ENCODE results near the gene DHX9.

DHX9 gene

DNA sequence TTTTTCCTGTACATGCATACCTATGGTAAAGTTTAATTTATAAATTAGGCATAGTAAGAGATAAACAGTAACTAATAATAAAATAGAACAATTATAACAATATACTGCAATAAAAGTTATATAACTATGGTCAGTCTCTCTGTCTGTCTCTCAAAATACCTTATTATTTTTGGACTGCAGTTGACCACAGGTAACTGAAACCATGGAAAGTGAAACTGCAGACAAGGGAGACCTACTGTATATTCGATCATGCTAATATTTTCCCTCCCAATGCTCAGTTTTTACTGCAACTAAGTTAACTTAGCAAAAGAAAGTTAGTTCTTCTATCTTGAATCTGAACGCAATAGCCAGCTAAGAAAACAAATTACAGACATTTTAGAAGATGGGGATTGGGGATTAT is 12.3 kb upstream of the DHX9 start:
- no peak overlapping the region for H3K4me2 ChIP-seq (ENCODE audit: low read length)
- H3F3A ChIP-seq (ENCODE audit: control insufficient read depth, insufficient read depth), result 0 out of 2 replicates have a peak, but pooled peaks cover 2% of the 10 kb centered on the region
- no peaks in the 10 kb centered on the region for H3K36me3 ChIP-seq (ENCODE audit: control insufficient read depth, low read length)
- H3K4me3 ChIP-seq (ENCODE audit: low read length), result no peak overlapping the region
- H3K27me3 ChIP-seq (ENCODE audit: control insufficient read depth, low read length), result no peaks in the 10 kb centered on the region
- H3K9me3 ChIP-seq (ENCODE audit: control insufficient read depth, insufficient read depth, low read length), result no peaks in the 10 kb centered on the region
- no peak overlapping the region for H3K27ac ChIP-seq (ENCODE audit: low read depth, low read length)
- H3K4me1 ChIP-seq (ENCODE audit: control insufficient read depth, low read length), result peaks cover 10% of the 10 kb centered on the region
- H4K20me1 ChIP-seq (ENCODE audit: control insufficient read depth, insufficient read depth, low read depth, low read length), result no peaks in the 10 kb centered on the region
- H3K79me2 ChIP-seq (ENCODE audit: control insufficient read depth, low read length), result no peaks in the 10 kb centered on the region
- TF ChIP-seq CTCF (IDR thresholded peaks at IDR 0.05; ENCODE audit: low read depth, low read length, poor library complexity, severe bottlenecking) (no peak), EZH2phosphoT487 (IDR thresholded peaks at IDR 0.05; ENCODE audit: borderline replicate concordance, low read length) (no peak)
- no peaks in the 10 kb centered on the region for H3K9me2 ChIP-seq (replicated peaks; ENCODE audit: control insufficient read depth, low read length)

- Histone ChIP-seq H4K20me1 (ENCODE audit: control insufficient read depth, insufficient read depth, low read depth, low read length) (no peaks in the 10 kb centered on the region), H3K27ac (ENCODE audit: low read depth, low read length) (no peak overlapping the region), H3K4me3 (ENCODE audit: low read length) (peak overlapping the region; percentile 30), H3K36me3 (ENCODE audit: control insufficient read depth, low read length) (no peaks in the 10 kb centered on the region), H3K79me2 (ENCODE audit: control insufficient read depth, low read length) (no peaks in the 10 kb centered on the region), H3K9me2 (replicated peaks; ENCODE audit: control insufficient read depth, low read length) (no peaks in the 10 kb centered on the region), H3K4me2 (ENCODE audit: low read length) (peak overlapping the region; percentile 37), H3F3A (ENCODE audit: control insufficient read depth, insufficient read depth) (0 out of 2 replicates have a peak, but pooled peaks cover 2% of the 10 kb centered on the region), H3K4me1 (ENCODE audit: control insufficient read depth, low read length) (peaks cover 10% of the 10 kb centered on the region), H3K9me3 (ENCODE audit: control insufficient read depth, insufficient read depth, low read length) (no peaks in the 10 kb centered on the region), H3K27me3 (ENCODE audit: control insufficient read depth, low read length) (no peaks in the 10 kb centered on the region)
- no peak for TF ChIP-seq CTCF (IDR thresholded peaks at IDR 0.05; ENCODE audit: low read depth, low read length, poor library complexity, severe bottlenecking)
- no peak for TF ChIP-seq EZH2phosphoT487 (IDR thresholded peaks at IDR 0.05; ENCODE audit: borderline replicate concordance, low read length)
Measured at GRCh38 chr1:182829285-182829932, 9.7 kb upstream of the DHX9 start.

GRCh38 chr1:182833271-182833670 is 5.9 kb upstream of the DHX9 start:
- Histone ChIP-seq H3K9me3 (ENCODE audit: control insufficient read depth, insufficient read depth, low read length) (no peaks in the 10 kb centered on the region), H3K4me3 (ENCODE audit: low read length) (no peak overlapping the region), H3K27me3 (ENCODE audit: control insufficient read depth, low read length) (no peaks in the 10 kb centered on the region), H3K9me2 (replicated peaks; ENCODE audit: control insufficient read depth, low read length) (no peaks in the 10 kb centered on the region), H3K79me2 (ENCODE audit: control insufficient read depth, low read length) (no peaks in the 10 kb centered on the region), H3K36me3 (ENCODE audit: control insufficient read depth, low read length) (no peaks in the 10 kb centered on the region), H3K27ac (ENCODE audit: low read depth, low read length) (no peak overlapping the region), H4K20me1 (ENCODE audit: control insufficient read depth, insufficient read depth, low read depth, low read length) (no peaks in the 10 kb centered on the region), H3F3A (ENCODE audit: control insufficient read depth, insufficient read depth) (no peaks in the 10 kb centered on the region), H3K4me2 (ENCODE audit: low read length) (no peak overlapping the region), H3K4me1 (ENCODE audit: control insufficient read depth, low read length) (peaks cover 10% of the 10 kb centered on the region)
- TF ChIP-seq EZH2phosphoT487 (IDR thresholded peaks at IDR 0.05; ENCODE audit: borderline replicate concordance, low read length) (no peak), CTCF (IDR thresholded peaks at IDR 0.05; ENCODE audit: low read depth, low read length, poor library complexity, severe bottlenecking) (no peak)

Data from DOHH2 (cell line).